ENCODE measurements around the gene ARHGEF3. TPM values are rescaled to one million over a fixed set of nuclear protein-coding genes. Genes with fewer than 3 reads are reported as not detected.

The ARHGEF3 gene
- total RNA-seq, 1 donor from 2014 or later, result 32.9 TPM

DNA sequence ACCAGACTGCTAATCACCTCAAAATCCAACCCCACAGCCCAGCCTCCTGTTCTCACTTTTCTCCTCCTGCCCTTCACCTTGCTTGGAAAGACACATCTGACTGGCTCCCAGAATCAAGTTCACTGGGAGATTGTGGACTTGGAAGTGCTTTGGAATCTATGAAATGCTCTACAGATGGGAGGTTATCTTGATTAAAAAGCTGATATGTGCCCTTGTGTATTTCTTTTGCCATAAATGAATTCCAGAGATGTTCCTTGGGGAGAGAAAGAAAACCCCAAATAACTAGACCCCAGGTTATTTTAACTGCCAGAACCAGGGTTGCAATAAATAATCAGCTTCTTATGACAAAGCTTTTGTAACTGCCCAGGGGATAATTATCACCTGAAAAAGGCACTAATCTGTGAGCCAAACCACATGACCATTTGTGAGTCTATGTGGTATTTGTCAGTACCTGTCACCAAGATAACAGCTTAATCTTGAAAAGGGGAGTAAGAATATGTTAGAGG is 21.7 kb upstream of the ARHGEF3 start:
- Histone ChIP-seq H3K27ac (ENCODE audit: low read depth, low read length) (no peak overlapping the region), H3K9ac (ENCODE audit: low read depth in 1 of 3, low read length in 3 of 3) (no peak overlapping the region), H3K27me3 (ENCODE audit: control insufficient read depth in 3 of 3, insufficient read depth in 3 of 3, low read length in 3 of 3) (no peaks in the 10 kb centered on the region)

DNA sequence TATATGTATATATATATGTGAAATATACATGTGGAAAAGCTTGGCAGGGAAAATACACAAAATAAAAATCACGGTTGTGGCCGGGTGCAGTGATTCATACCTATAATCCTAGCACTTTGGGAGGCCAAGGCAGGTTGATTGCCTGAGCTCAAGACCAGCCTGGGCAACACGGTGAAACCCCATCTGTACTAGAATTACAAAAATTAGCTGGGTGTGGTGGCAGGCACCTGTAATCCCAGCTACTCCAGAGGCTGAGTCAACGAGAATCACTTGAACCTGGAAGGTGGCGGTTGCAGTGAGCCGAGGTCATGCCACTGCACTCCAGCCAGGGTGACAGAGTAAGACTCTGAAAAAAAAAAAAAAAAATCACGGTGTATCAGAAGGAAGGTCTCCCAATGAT is 20.8 kb upstream of the ARHGEF3 start:
- Histone ChIP-seq H3K9me3 (ENCODE audit: control insufficient read depth in 3 of 3, low read length in 3 of 3) (no peaks in the 10 kb centered on the region), H3K36me3 (ENCODE audit: control insufficient read depth in 3 of 3, insufficient read depth in 3 of 3, low read length in 3 of 3) (no peaks in the 10 kb centered on the region), H3K27me3 (ENCODE audit: control insufficient read depth in 3 of 3, insufficient read depth in 3 of 3, low read length in 3 of 3) (no peaks in the 10 kb centered on the region), H3K4me3 (ENCODE audit: low read length in 3 of 3) (no peak overlapping the region), H3K4me1 (ENCODE audit: control insufficient read depth in 3 of 3, insufficient read depth in 3 of 3, low read length in 3 of 3) (no peaks in the 10 kb centered on the region), H3K27ac (ENCODE audit: low read depth, low read length) (no peak overlapping the region), H3K9ac (ENCODE audit: low read depth in 1 of 3, low read length in 3 of 3) (no peak overlapping the region)

More for the DNA sequence above, 21.7 kb upstream of the ARHGEF3 start:
- H3K4me3 ChIP-seq (ENCODE audit: low read length in 3 of 3), result no peak overlapping the region
- H3K36me3 ChIP-seq (ENCODE audit: control insufficient read depth in 3 of 3, insufficient read depth in 3 of 3, low read length in 3 of 3), result no peaks in the 10 kb centered on the region
- no peaks in the 10 kb centered on the region for H3K9me3 ChIP-seq (ENCODE audit: control insufficient read depth in 3 of 3, low read length in 3 of 3)
- no peaks in the 10 kb centered on the region for H3K4me1 ChIP-seq (ENCODE audit: control insufficient read depth in 3 of 3, insufficient read depth in 3 of 3, low read length in 3 of 3)

DNA sequence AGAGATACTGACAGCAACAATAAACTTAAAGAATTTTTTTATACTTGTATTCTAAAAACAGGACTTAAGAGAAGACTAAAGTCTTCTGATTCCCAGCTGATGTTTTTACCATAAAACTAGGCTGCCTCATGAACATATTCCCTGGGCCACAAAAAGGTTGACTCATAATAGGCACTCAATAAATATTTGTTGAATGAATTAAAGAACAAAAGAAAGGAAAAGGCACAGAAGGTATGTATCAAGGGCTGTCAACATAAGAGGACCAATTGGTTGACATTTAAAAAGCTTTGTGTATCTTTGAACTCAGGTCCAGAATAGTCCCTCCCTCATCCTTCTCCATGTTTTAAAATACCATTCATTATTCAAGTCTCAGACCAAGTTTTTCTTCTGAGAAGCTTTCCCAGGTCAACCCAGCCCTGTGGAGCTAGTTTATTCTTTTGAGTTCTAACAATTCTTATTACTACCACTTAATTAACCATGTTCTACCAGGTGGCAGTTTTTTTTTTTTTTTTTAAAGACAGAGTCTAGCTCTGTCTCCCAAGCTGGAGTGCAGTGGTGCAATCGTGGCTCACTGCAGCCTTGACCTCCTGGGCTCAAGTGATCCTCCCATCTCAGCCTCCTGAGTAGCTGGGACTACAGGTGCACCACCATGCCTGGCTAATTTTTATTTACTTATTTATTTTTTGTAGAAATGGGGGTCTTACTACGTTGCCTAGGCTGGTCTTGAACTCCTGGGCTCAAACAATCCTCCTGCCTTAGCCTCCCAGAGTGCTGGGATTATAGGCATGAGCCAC is 17.5 kb upstream of the ARHGEF3 start:
- H3K36me3 ChIP-seq (ENCODE audit: control insufficient read depth in 3 of 3, insufficient read depth in 3 of 3, low read length in 3 of 3), result no peaks in the 10 kb centered on the region
- no peaks in the 10 kb centered on the region for H3K27me3 ChIP-seq (ENCODE audit: control insufficient read depth in 3 of 3, insufficient read depth in 3 of 3, low read length in 3 of 3)
- H3K27ac ChIP-seq (ENCODE audit: low read depth, low read length), result no peak overlapping the region
- no peak overlapping the region for H3K4me3 ChIP-seq (ENCODE audit: low read length in 3 of 3)
- H3K4me1 ChIP-seq (ENCODE audit: control insufficient read depth in 3 of 3, insufficient read depth in 3 of 3, low read length in 3 of 3), result no peaks in the 10 kb centered on the region
- no peaks in the 10 kb centered on the region for H3K9me3 ChIP-seq (ENCODE audit: control insufficient read depth in 3 of 3, low read length in 3 of 3)
- no peak overlapping the region for H3K9ac ChIP-seq (ENCODE audit: low read depth in 1 of 3, low read length in 3 of 3)

DNA sequence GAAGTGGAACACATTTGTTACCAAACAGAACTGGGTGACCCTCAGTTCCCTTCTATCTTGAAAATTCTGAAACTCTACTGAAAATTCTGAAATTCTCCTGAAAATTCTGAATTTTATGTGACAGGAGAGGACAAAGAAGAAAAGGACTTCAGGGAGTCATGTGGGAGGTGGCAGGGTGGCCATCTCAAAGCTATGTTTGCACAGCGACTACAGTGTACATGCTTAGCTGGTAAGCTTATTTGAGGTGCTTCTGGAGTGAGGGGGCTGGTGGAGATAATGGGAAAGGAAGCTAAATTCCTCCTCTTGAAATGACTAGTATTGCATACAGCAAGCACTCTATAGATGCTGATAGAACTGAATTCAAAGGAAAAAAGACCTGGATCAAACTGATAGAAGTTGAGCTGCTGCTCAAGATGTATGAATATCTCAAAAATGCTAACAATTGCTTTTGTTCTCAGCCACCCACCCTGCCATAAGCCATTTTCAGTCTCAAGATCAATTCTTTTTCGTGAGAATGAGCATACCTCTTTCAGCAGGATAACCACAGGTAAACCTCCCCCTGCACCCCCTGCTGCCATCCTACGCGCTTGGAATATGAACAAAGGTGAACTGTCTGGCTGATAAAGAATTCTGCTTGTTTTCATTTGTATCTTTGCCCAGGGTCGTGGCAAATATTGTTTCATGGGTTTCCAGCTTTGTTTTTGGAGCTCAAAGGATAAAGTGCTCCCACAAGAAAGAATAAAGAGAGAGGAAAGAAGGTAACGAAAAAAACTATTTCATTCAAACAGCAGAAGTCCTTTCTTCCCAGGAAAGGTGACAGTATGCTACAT is 16.6 kb upstream of the ARHGEF3 start:
- Histone ChIP-seq H3K4me3 (ENCODE audit: low read length in 3 of 3) (no peak overlapping the region), H3K9me3 (ENCODE audit: control insufficient read depth in 3 of 3, low read length in 3 of 3) (no peaks in the 10 kb centered on the region), H3K27me3 (ENCODE audit: control insufficient read depth in 3 of 3, insufficient read depth in 3 of 3, low read length in 3 of 3) (no peaks in the 10 kb centered on the region), H3K4me1 (ENCODE audit: control insufficient read depth in 3 of 3, insufficient read depth in 3 of 3, low read length in 3 of 3) (no peaks in the 10 kb centered on the region), H3K27ac (ENCODE audit: low read depth, low read length) (no peak overlapping the region), H3K36me3 (ENCODE audit: control insufficient read depth in 3 of 3, insufficient read depth in 3 of 3, low read length in 3 of 3) (no peaks in the 10 kb centered on the region), H3K9ac (ENCODE audit: low read depth in 1 of 3, low read length in 3 of 3) (no peak overlapping the region)

DNA sequence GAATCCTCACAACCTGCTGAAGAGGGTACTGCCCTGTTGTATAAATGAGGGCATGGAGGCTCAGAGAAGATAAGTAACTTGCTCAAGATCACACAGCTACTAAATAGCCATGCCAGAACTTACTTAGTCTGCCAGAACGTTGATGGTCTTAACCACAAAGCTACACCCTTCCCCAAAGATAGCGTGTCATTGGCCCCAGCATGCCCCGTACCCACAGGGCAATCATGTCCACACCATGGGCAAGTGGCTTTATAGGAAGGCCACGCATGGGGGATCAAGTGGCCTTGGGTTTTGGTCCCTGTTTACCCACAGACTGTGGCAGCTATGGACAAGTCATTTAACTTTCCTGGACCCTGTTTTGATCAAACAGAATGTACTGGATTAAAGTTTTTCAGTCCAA is 15.9 kb upstream of the ARHGEF3 start:
- Histone ChIP-seq H3K36me3 (ENCODE audit: control insufficient read depth in 3 of 3, insufficient read depth in 3 of 3, low read length in 3 of 3) (no peaks in the 10 kb centered on the region), H3K27me3 (ENCODE audit: control insufficient read depth in 3 of 3, insufficient read depth in 3 of 3, low read length in 3 of 3) (no peaks in the 10 kb centered on the region), H3K9ac (ENCODE audit: low read depth in 1 of 3, low read length in 3 of 3) (no peak overlapping the region), H3K4me3 (ENCODE audit: low read length in 3 of 3) (no peak overlapping the region), H3K4me1 (ENCODE audit: control insufficient read depth in 3 of 3, insufficient read depth in 3 of 3, low read length in 3 of 3) (no peaks in the 10 kb centered on the region), H3K27ac (ENCODE audit: low read depth, low read length) (no peak overlapping the region), H3K9me3 (ENCODE audit: control insufficient read depth in 3 of 3, low read length in 3 of 3) (no peaks in the 10 kb centered on the region)

DNA sequence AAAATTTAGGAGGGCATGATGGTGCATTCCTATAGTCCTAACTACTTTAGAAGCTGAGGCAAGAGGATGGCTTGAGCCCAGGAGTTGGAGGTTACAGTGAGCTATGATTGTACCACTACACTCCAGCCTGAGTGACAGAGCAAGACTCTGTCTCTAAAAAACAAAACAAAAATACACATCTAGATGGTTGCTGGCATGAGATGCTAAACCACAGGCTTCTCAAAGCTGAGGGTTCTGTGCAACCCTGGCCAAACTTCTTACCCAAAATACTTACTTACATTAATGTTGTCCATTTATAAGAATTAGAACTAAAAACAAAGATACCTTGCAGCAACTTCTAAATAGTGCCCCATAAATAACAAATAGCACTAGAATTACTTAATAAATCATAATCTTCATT is 14.3 kb upstream of the ARHGEF3 start:
- Histone ChIP-seq H3K27me3 (ENCODE audit: control insufficient read depth in 3 of 3, insufficient read depth in 3 of 3, low read length in 3 of 3) (no peaks in the 10 kb centered on the region), H3K36me3 (ENCODE audit: control insufficient read depth in 3 of 3, insufficient read depth in 3 of 3, low read length in 3 of 3) (no peaks in the 10 kb centered on the region), H3K27ac (ENCODE audit: low read depth, low read length) (no peak overlapping the region), H3K9me3 (ENCODE audit: control insufficient read depth in 3 of 3, low read length in 3 of 3) (no peaks in the 10 kb centered on the region), H3K4me3 (ENCODE audit: low read length in 3 of 3) (no peak overlapping the region), H3K4me1 (ENCODE audit: control insufficient read depth in 3 of 3, insufficient read depth in 3 of 3, low read length in 3 of 3) (no peaks in the 10 kb centered on the region), H3K9ac (ENCODE audit: low read depth in 1 of 3, low read length in 3 of 3) (no peak overlapping the region)

DNA sequence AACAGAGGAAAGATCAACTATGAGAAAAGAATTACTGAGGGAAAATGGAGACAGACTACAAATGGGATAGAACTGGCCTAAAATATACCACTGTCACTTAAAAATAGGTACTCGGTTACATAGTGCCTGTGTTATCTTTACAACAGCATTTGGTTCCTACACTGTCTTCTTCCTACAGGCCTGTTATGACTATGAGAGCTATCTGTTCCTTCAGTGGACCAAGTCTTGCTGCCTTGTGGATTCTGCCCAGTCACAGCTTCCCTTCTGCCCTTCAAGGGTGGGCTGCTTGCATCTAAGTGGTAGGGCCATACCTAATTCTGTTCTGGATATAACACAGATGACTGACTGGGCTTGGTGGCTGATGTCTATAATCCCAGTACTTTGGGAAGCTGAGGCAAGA is 13.8 kb upstream of the ARHGEF3 start:
- Histone ChIP-seq H3K9ac (ENCODE audit: low read depth in 1 of 3, low read length in 3 of 3) (no peak overlapping the region), H3K4me3 (ENCODE audit: low read length in 3 of 3) (no peak overlapping the region), H3K27me3 (ENCODE audit: control insufficient read depth in 3 of 3, insufficient read depth in 3 of 3, low read length in 3 of 3) (no peaks in the 10 kb centered on the region), H3K9me3 (ENCODE audit: control insufficient read depth in 3 of 3, low read length in 3 of 3) (no peaks in the 10 kb centered on the region), H3K36me3 (ENCODE audit: control insufficient read depth in 3 of 3, insufficient read depth in 3 of 3, low read length in 3 of 3) (no peaks in the 10 kb centered on the region), H3K27ac (ENCODE audit: low read depth, low read length) (no peak overlapping the region), H3K4me1 (ENCODE audit: control insufficient read depth in 3 of 3, insufficient read depth in 3 of 3, low read length in 3 of 3) (no peaks in the 10 kb centered on the region)

DNA sequence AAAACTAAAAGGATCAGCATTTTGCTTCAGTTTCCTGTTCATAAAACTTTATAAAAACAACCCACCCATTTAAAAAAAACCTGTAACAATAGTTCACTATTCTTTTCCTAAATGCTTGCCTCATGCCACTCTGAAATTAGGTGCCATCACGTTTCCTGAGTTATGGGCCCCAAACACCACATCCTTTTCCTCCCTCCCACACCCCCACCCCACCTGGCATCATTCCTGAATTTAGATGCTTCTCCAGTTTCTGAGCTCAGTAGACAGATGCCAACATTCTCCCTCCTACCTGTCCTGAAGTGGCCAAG is 11.9 kb upstream of the ARHGEF3 start:
- Histone ChIP-seq H3K36me3 (ENCODE audit: control insufficient read depth in 3 of 3, insufficient read depth in 3 of 3, low read length in 3 of 3) (no peaks in the 10 kb centered on the region), H3K27ac (ENCODE audit: low read depth, low read length) (no peak overlapping the region), H3K9me3 (ENCODE audit: control insufficient read depth in 3 of 3, low read length in 3 of 3) (no peaks in the 10 kb centered on the region), H3K27me3 (ENCODE audit: control insufficient read depth in 3 of 3, insufficient read depth in 3 of 3, low read length in 3 of 3) (no peaks in the 10 kb centered on the region), H3K4me3 (ENCODE audit: low read length in 3 of 3) (no peak overlapping the region), H3K4me1 (ENCODE audit: control insufficient read depth in 3 of 3, insufficient read depth in 3 of 3, low read length in 3 of 3) (no peaks in the 10 kb centered on the region), H3K9ac (ENCODE audit: low read depth in 1 of 3, low read length in 3 of 3) (no peak overlapping the region)

DNA sequence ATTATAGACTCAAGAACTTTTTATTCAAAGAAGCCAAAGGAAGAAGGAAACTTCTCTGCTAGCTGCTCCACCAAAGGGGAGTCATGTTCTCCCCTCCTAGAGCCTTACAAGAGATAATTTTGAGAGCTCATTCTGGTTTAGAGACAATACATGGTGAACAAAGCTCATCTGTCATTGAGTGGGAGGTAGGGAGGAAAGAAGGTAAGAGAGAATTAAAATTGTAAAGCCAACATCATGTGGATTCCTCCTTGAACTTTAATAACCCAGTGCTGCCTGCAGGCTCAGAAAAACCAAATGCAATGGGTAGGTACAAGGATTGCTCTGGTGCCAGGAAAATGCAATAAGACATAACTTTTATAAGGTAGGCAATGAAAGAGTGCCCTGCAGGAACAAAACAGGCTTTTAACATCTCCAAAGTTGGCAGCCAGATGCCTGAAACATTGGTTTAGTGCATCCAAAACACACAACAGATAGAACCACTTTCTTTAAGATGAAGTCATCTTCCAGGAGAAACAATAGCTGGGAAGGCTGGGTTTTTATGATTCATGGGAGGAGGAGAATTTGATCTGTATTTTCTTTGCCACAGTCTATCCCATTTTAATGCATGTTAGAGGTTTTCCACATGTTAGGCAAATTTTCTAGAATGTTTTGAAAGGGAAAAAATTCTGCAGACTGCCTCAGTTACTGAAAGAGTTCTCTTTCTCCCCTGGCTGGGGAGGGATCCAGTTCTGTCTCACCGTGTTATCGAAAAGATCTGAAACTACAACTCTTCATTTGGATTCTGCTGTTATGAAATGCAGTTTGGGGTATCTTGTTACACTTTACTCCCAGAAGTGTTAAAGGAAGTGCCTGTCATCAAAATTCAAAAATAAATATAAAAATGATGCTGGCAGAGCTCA is 11.3 kb upstream of the ARHGEF3 start:
- Histone ChIP-seq H3K27ac (ENCODE audit: low read depth, low read length) (no peak overlapping the region), H3K27me3 (ENCODE audit: control insufficient read depth in 3 of 3, insufficient read depth in 3 of 3, low read length in 3 of 3) (no peaks in the 10 kb centered on the region), H3K9ac (ENCODE audit: low read depth in 1 of 3, low read length in 3 of 3) (no peak overlapping the region), H3K36me3 (ENCODE audit: control insufficient read depth in 3 of 3, insufficient read depth in 3 of 3, low read length in 3 of 3) (no peaks in the 10 kb centered on the region), H3K4me3 (ENCODE audit: low read length in 3 of 3) (no peak overlapping the region), H3K9me3 (ENCODE audit: control insufficient read depth in 3 of 3, low read length in 3 of 3) (no peaks in the 10 kb centered on the region), H3K4me1 (ENCODE audit: control insufficient read depth in 3 of 3, insufficient read depth in 3 of 3, low read length in 3 of 3) (no peaks in the 10 kb centered on the region)

Data from skeletal muscle tissue (tissue), 4 donors.